ENCODE measurements around the gene HSPBP1.
A peak's percentile ranks its signal among the peaks of the same experiment; 100 is the strongest.

Gene HSPBP1

GRCh38 chr19:55216461-55217198 is 63.3 kb downstream of the HSPBP1 start:
- peak; percentile 97 for DNase-seq (ENCODE audit: low read depth)

DNA sequence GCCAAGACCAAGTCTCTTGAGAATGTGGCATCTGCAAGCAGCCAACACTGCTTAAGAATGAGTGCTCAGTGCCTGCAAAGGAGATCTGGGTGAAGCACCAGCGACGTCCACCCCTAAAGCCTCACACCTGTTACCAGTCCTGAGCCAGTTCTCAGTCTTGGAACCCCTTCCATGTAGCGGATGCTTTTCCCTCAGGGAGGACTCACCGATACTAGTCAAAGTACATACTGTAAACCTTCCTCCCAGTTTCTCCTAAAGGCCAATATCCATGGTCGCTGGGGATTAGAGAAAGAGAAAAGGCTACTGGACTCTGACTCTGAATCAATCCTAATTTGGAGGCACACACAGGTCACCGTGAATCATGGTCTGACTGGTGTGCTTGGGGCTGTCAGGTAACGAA is 66.4 kb downstream of the HSPBP1 start:
- no peak for DNase-seq (ENCODE audit: low read depth)

DNA sequence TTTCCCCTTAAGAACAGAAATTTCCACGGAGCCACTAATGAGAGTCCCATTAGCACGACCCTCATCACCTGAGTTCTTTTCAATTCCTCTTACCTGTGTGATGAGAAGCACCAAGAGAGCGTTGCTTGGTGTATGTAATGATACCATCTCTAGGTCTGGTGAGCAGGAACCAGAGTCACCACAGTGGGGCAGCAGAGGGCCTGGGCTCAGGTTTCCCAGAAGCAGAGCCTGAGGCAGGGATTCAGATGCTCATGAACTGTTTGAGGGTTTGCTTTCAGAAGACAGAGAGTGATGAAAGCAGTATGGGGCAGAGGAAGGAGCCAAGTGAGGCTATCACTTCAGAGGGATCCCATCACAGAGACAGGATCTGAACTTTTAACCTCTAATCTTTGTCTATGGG is 67.5 kb downstream of the HSPBP1 start:
- DNase-seq (ENCODE audit: low read depth) = peak; percentile 33

All from CMK (cell line).